CD4-positive, alpha-beta T cell (primary cell): ENCODE measurements around the gene MYO9A. TPM values are rescaled to one million over a fixed set of nuclear protein-coding genes. Genes with fewer than 3 reads are reported as not detected.

Experiments used
- ATAC-seq: fragments of 200-7000 bp; cut with Tn5 transposase; one replicate; pipeline ENCODE4 v1.10.0; 2022; ENCODE audit warnings: mild to moderate bottlenecking; ENCODE audit not compliant: poor library complexity
- CTCF ChIA-PET: fragments of 350-600 bp; sonication (Branson Sonifier 250); formaldehyde crosslinking; loops from one replicate; lab custom pipeline; 2021; ENCODE audit warnings: antibody characterized with exemption, inconsistent platforms; lab: Charles Lee
- POLR2A ChIA-PET: fragments of 350-600 bp; sonication (Branson Sonifier 250); formaldehyde crosslinking; loops from one replicate; lab custom pipeline; 2021; ENCODE audit warnings: antibody characterized with exemption, inconsistent platforms; lab: Charles Lee
- DNase-seq, 14 experiments: peaks; one replicate each; pipeline ENCODE4 v3.0.0-alpha.2; 2013 to 2020; ENCODE audit warnings: mixed read lengths in 2 of 14
- H3K27ac ChIP-seq, 2 donors: one replicate each; pipeline versions ENCODE4 v1.5.1 to v1.7.0; 2013; ENCODE audit warnings: low read length in 2 of 2, low read depth in 1 of 2, mild to moderate bottlenecking in 1 of 2
- H3K27me3 ChIP-seq, 2 experiments: 1 replicate in 1 of 2; 2 replicates in 1 of 2; pipeline versions ENCODE4 v1.6.1 to v1.7.0; 2013; ENCODE audit warnings: low read length in 2 of 2, control low read depth in 1 of 2, mild to moderate bottlenecking in 1 of 2, moderate library complexity in 1 of 2; ENCODE audit not compliant: insufficient read depth in 2 of 2, control insufficient read depth in 1 of 2
- H3K36me3 ChIP-seq: one replicate; pipeline ENCODE4 v1.6.1; 2013; ENCODE audit warnings: low read length, control low read depth; ENCODE audit not compliant: insufficient read depth
- H3K4me1 ChIP-seq: one replicate; pipeline ENCODE4 v1.6.1; 2013; ENCODE audit warnings: low read length, control low read depth; ENCODE audit not compliant: insufficient read depth
- H3K4me3 ChIP-seq: one replicate; pipeline ENCODE4 v1.5.1; 2013; ENCODE audit warnings: mild to moderate bottlenecking, low read length, moderate library complexity
- H3K9me3 ChIP-seq, 2 experiments: 1 replicate in 1 of 2; 2 replicates in 1 of 2; pipeline versions ENCODE4 v1.6.1 to v1.7.0; 2013; ENCODE audit warnings: low read length in 2 of 2, mild to moderate bottlenecking in 2 of 2, control low read depth in 1 of 2, moderate library complexity in 1 of 2; ENCODE audit not compliant: control insufficient read depth in 1 of 2, insufficient read depth in 1 of 2
- H3K27ac Mint-ChIP-seq: one replicate; pipeline ENCODE4 v1.8.0; 2020; ENCODE audit warnings: mixed read lengths
- H3K27me3 Mint-ChIP-seq: one replicate; pipeline ENCODE4 v1.8.0; 2021; ENCODE audit warnings: mixed read lengths
- H3K36me3 Mint-ChIP-seq: one replicate; pipeline ENCODE4 v1.8.0; 2021; ENCODE audit warnings: low read depth, mixed read lengths
- H3K4me1 Mint-ChIP-seq: one replicate; pipeline ENCODE4 v1.8.0; 2021; ENCODE audit warnings: low read depth, mixed read lengths
- H3K4me3 Mint-ChIP-seq: one replicate; pipeline ENCODE4 v1.8.0; 2020; ENCODE audit warnings: mild to moderate bottlenecking, mixed read lengths
- H3K9me3 Mint-ChIP-seq: one replicate; pipeline ENCODE4 v1.8.0; 2020; ENCODE audit warnings: mixed read lengths
- CTCF ChIP-seq: fragments of 200-600 bp; IDR thresholded peaks from one replicate; pipeline ENCODE4 v1.8.0; 2022; ENCODE audit warnings: antibody characterized with exemption, mild to moderate bottlenecking
- intact Hi-C, 2 experiments: fragments of 100-400 bp; cut with DNase I in 1 of 2; cut with micrococcal nuclease in 1 of 2; formaldehyde crosslinking; loops; one replicate each; pipeline versions ENCODE4 v1.15.1 to v1.9.0; 2023 to 2025; cut with DNase I, micrococcal nuclease
- total RNA-seq, 174 experiments: library from RNA in 2 of 174; stranded (reverse) in 2 of 174; gene quantifications; one replicate each; pipeline ENCODE4 v1.2.3 and lab custom pipeline; 2021 to 2026

MYO9A gene
- total RNA-seq, 2 experiments from 2014 or later: 23.4 to 29.1 TPM

GRCh38 chr15:71925145-71925544, 192.8 kb downstream of the MYO9A start:
- peaks cover 2% of the 10 kb centered on the region for H3K36me3 ChIP-seq
- POLR2A ChIA-PET: no interaction called here
- no peak overlapping the region for H3K4me3 ChIP-seq
- H3K27ac Mint-ChIP-seq: no peak overlapping the region
- TF ChIP-seq CTCF: no peak
- no peaks in the 10 kb centered on the region for H3K4me1 Mint-ChIP-seq
- intact Hi-C loops: no loop called here
- CTCF ChIA-PET: no interaction called here
- DNase-seq (no peak), ATAC-seq (no peak)
- peaks cover 0 to under 1% of the 10 kb centered on the region in 2 experiments for H3K9me3 ChIP-seq
- peaks cover 35% of the 10 kb centered on the region for H3K36me3 Mint-ChIP-seq
- no peaks in the 10 kb centered on the region for H3K4me1 ChIP-seq
- peaks cover under 1% of the 10 kb centered on the region for H3K9me3 Mint-ChIP-seq
- no peak overlapping the region for H3K4me3 Mint-ChIP-seq
- no peaks in the 10 kb centered on the region for H3K27me3 Mint-ChIP-seq
- H3K27me3 ChIP-seq: no peaks in the 10 kb centered on the region
- no peak overlapping the region for H3K27ac ChIP-seq

GRCh38 chr15:71921191-71921590, 196.8 kb downstream of the MYO9A start:
- Mint-ChIP-seq H3K27ac (no peak overlapping the region), H3K4me3 (no peak overlapping the region), H3K9me3 (no peaks in the 10 kb centered on the region), H3K36me3 (peaks cover 19% of the 10 kb centered on the region), H3K27me3 (no peaks in the 10 kb centered on the region), H3K4me1 (no peaks in the 10 kb centered on the region)
- Histone ChIP-seq H3K27ac (no peak overlapping the region), H3K27me3 (no peaks in the 10 kb centered on the region), H3K9me3 (no peaks in the 10 kb centered on the region), H3K4me1 (no peaks in the 10 kb centered on the region), H3K36me3 (no peaks in the 10 kb centered on the region), H3K4me3 (no peak overlapping the region)
- no peak for ATAC-seq
- no peak for DNase-seq
- intact Hi-C loops: no loop called here
- ChIA-PET POLR2A (interaction anchor here (0.6 kb wide), 1 partner anchor 613 kb away, joined by 3 read pairs; no protein-coding TSS in a partner anchor), CTCF (no interaction called here)
- TF ChIP-seq CTCF: no peak

- Histone ChIP-seq H3K36me3 (no peaks in the 10 kb centered on the region), H3K9me3 (no peaks in the 10 kb centered on the region), H3K4me3 (no peak overlapping the region), H3K27me3 (no peaks in the 10 kb centered on the region), H3K4me1 (no peaks in the 10 kb centered on the region), H3K27ac (no peak overlapping the region)
- POLR2A ChIA-PET: interaction anchor here (0.6 kb wide), 1 partner anchor 614 kb away, joined by 3 read pairs; no protein-coding TSS in a partner anchor
- ATAC-seq (no peak), DNase-seq (no peak)
- CTCF ChIA-PET: no interaction called here
- no peaks in the 10 kb centered on the region for H3K4me1 Mint-ChIP-seq
- H3K9me3 Mint-ChIP-seq: no peaks in the 10 kb centered on the region
- H3K27ac Mint-ChIP-seq: no peak overlapping the region
- intact Hi-C loops: no loop called here
- H3K4me3 Mint-ChIP-seq: no peak overlapping the region
- peaks cover 23% of the 10 kb centered on the region for H3K36me3 Mint-ChIP-seq
- no peaks in the 10 kb centered on the region for H3K27me3 Mint-ChIP-seq
- no peak for TF ChIP-seq CTCF
Observed at GRCh38 chr15:71920573-71920972, 197.4 kb downstream of the MYO9A start.
